ENCODE measurements around the gene OTUB1.

DNA sequence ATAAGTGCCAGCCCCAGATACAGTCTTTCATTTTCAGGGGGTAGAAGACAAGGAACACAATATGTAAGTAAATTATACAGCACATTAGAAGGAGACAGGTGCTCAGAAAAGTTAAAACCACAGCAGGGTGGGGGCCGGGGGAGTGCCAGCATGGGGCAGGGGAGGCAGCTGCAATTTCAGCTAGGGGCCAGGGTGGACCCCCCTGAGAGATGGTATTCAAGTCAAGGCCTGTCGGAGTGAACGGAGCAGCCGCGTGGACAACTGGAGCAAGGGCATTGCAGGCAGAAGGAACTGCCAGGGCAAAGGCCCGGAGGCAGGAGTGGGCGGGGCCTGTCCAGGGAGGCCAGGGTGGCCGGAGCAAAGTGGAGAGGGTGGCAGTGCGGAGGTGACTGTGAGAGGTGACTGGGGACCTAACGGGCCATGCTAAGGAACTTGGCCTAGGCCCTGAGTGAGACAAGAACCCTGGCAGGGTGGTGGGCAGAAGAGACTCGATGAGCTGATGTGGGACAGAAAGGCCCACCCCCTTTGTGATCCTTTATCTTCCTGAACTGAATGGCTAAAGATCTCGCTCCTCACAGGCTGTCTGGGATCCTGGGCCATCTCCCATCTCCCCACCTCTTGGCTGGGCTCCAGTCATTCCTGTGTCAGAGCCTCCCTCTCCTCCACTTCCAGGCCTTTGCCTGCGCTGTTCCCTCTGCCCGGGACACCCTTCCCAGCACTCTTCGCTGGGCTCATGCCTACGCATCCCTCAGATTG is 27.1 kb downstream of the OTUB1 start:
- TF ChIP-seq, protein P1, sequence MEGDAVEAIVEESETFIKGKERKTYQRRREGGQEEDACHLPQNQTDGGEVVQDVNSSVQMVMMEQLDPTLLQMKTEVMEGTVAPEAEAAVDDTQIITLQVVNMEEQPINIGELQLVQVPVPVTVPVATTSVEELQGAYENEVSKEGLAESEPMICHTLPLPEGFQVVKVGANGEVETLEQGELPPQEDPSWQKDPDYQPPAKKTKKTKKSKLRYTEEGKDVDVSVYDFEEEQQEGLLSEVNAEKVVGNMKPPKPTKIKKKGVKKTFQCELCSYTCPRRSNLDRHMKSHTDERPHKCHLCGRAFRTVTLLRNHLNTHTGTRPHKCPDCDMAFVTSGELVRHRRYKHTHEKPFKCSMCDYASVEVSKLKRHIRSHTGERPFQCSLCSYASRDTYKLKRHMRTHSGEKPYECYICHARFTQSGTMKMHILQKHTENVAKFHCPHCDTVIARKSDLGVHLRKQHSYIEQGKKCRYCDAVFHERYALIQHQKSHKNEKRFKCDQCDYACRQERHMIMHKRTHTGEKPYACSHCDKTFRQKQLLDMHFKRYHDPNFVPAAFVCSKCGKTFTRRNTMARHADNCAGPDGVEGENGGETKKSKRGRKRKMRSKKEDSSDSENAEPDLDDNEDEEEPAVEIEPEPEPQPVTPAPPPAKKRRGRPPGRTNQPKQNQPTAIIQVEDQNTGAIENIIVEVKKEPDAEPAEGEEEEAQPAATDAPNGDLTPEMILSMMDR (IDR thresholded peaks at IDR 0.05): no peak
- no peak for TF ChIP-seq POLR2A (IDR thresholded peaks at IDR 0.05; ENCODE audit: low read depth)
- TF ChIP-seq EP300 (IDR thresholded peaks at IDR 0.05): no peak

Data from esophagus muscularis mucosa (tissue), 4 donors.